SK-N-SH treated with all-trans-retinoic acid at 6 μM for 48 hours (cell line): Measurements from ENCODE around the gene NAALADL2.
"Not testable (repeated sequence)": the region's sequence is repeated elsewhere in the genome, so short reads cannot be mapped to it uniquely, and the experiment has no call there.

Experiments
- CSRNP3 ChIP-seq: fragments of 250-450 bp; sonication (Bioruptor Pico); IDR thresholded peaks from 2 replicates; pipeline ENCODE4 v1.5.1; 2021; ENCODE audit warnings: mild to moderate bottlenecking, moderate library complexity
- ESRRG ChIP-seq: fragments of 250-450 bp; sonication (Bioruptor Pico); IDR thresholded peaks from 2 replicates; pipeline ENCODE4 v1.6.1; 2021; ENCODE audit warnings: mild to moderate bottlenecking
- POU6F1 ChIP-seq: fragments of 250-450 bp; sonication (Bioruptor Pico); IDR thresholded peaks from 2 replicates; pipeline ENCODE4 v1.8.0; 2021; ENCODE audit warnings: low read depth, mild to moderate bottlenecking, moderate library complexity, borderline replicate concordance
- TOX ChIP-seq: fragments of 250-450 bp; sonication (Bioruptor Pico); IDR thresholded peaks from 2 replicates; pipeline ENCODE4 v1.8.0; 2021; ENCODE audit warnings: mild to moderate bottlenecking, moderate library complexity, borderline replicate concordance
- ZNF8 ChIP-seq: fragments of 450-650 bp; formaldehyde crosslinking; IDR thresholded peaks from 2 replicates; pipeline ENCODE4 v1.5.0; 2020; ENCODE audit warnings: mild to moderate bottlenecking, moderate library complexity

- TF ChIP-seq TOX (CRISPR knock-in tag); ZNF8 (CRISPR knock-in tag); ESRRG (CRISPR knock-in tag); POU6F1; CSRNP3 (CRISPR knock-in tag): not testable (repeated sequence)
These were observed 564.7 kb downstream of the NAALADL2 start for GRCh38 chr3:175423848-175424247.
